ENCODE measurements around the gene APOA4. TPM values are rescaled to one million over a fixed set of nuclear protein-coding genes. Genes with fewer than 3 reads are reported as not detected.

APOA4 gene
- total and polyA plus RNA-seq, 2 of the 13 experiments (the other 11 are each of a cell fraction or from before 2014, with no cell fraction given) = 3.8 to 7.2 TPM

GRCh38 chr11:116832350-116833290, 9.5 kb upstream of the APOA4 start (continued):
- no peak for TF ChIP-seq ZNF775 (CRISPR knock-in tag; IDR thresholded peaks at IDR 0.05; ENCODE audit: borderline replicate concordance)
- peak; percentile 73 for TF ChIP-seq HNRNPL (IDR thresholded peaks at IDR 0.05; ENCODE audit: low read depth, low read length)
- no peak for TF ChIP-seq LBX2 (CRISPR knock-in tag; IDR thresholded peaks at IDR 0.05; ENCODE audit: borderline replicate concordance)
- TF ChIP-seq TFAP4 (IDR thresholded peaks at IDR 0.05; ENCODE audit: borderline replicate concordance, low read depth) = peak; percentile 95
- peak; percentile 93 for TF ChIP-seq ESRRA (CRISPR knock-in tag; IDR thresholded peaks at IDR 0.05; ENCODE audit: low read depth)
- peak; percentile 55; the same call in 1 of the 2 replicates for TF ChIP-seq PBX2 (CRISPR knock-in tag; IDR thresholded peaks at IDR 0.05)
- TF ChIP-seq ZNF496 (CRISPR knock-in tag; IDR thresholded peaks at IDR 0.05; ENCODE audit: insufficient replicate concordance) = no peak
- TF ChIP-seq ZNF224 (CRISPR knock-in tag; IDR thresholded peaks at IDR 0.05) = peak; percentile 92
- TF ChIP-seq NKX3-1 (CRISPR knock-in tag; IDR thresholded peaks at IDR 0.05) = no peak
- TF ChIP-seq ZNF598 (CRISPR knock-in tag; IDR thresholded peaks at IDR 0.05; ENCODE audit: borderline replicate concordance) = 0 out of 2 replicates have a peak, but pooled peaks have one; percentile 12
- TF ChIP-seq SMAD9 (CRISPR knock-in tag; IDR thresholded peaks at IDR 0.05) = peak; percentile 88; the same call in 1 of the 2 replicates
- peak; percentile 85; the same call in 1 of the 2 replicates for TF ChIP-seq ZNF34 (CRISPR knock-in tag; IDR thresholded peaks at IDR 0.05; ENCODE audit: borderline replicate concordance)
- peak; percentile 98 for TF ChIP-seq DPF2 (CRISPR knock-in tag; IDR thresholded peaks at IDR 0.05; ENCODE audit: borderline replicate concordance, low read depth)
- no peak for TF ChIP-seq ZBTB2 (CRISPR knock-in tag; IDR thresholded peaks at IDR 0.05; ENCODE audit: low read depth)
- TF ChIP-seq SALL1 (CRISPR knock-in tag; IDR thresholded peaks at IDR 0.05) = peak; percentile 98
- TF ChIP-seq CBX2 (IDR thresholded peaks at IDR 0.05; ENCODE audit: low read depth, low read length) = no peak
- TF ChIP-seq CBX2 (CRISPR knock-in tag; IDR thresholded peaks at IDR 0.05; ENCODE audit: low read depth) = no peak
- TF ChIP-seq ZNF562 (CRISPR knock-in tag; IDR thresholded peaks at IDR 0.05; ENCODE audit: borderline replicate concordance) = no peak
- peak; percentile 98 for TF ChIP-seq CCDC6 (CRISPR knock-in tag; IDR thresholded peaks at IDR 0.05)
- peak; percentile 98 for TF ChIP-seq ZSCAN25 (CRISPR knock-in tag; IDR thresholded peaks at IDR 0.05)
- no peak for TF ChIP-seq CREB1 (IDR thresholded peaks at IDR 0.05)
- TF ChIP-seq CREB1 (CRISPR knock-in tag; IDR thresholded peaks at IDR 0.05) = no peak

Measured in HepG2 (cell line).